Nephron progenitor cell (in vitro differentiated cells): ENCODE measurements around the gene SLCO2A1.

ENCODE experiments used
- DNase-seq: peaks from one replicate; pipeline ENCODE4 v3.0.0; 2021
- H3K27ac Mint-ChIP-seq: 2 replicates; pipeline ENCODE4 v1.8.0; 2021; ENCODE audit warnings: mild to moderate bottlenecking, moderate library complexity, mixed read lengths
- H3K27me3 Mint-ChIP-seq: 2 replicates; pipeline ENCODE4 v1.8.0; 2021; ENCODE audit warnings: mild to moderate bottlenecking, low read depth, mixed read lengths; ENCODE audit not compliant: poor library complexity
- H3K36me3 Mint-ChIP-seq: 2 replicates; pipeline ENCODE4 v1.8.0; 2021; ENCODE audit warnings: low read depth, mixed read lengths
- H3K4me1 Mint-ChIP-seq: 2 replicates; pipeline ENCODE4 v1.8.0; 2021; ENCODE audit warnings: mixed read lengths
- H3K4me3 Mint-ChIP-seq: 2 replicates; pipeline ENCODE4 v1.8.0; 2021; ENCODE audit warnings: mild to moderate bottlenecking, moderate library complexity, mixed read lengths
- H3K9me3 Mint-ChIP-seq: 2 replicates; pipeline ENCODE4 v1.8.0; 2021; ENCODE audit warnings: mild to moderate bottlenecking, moderate library complexity, mixed read lengths
- TF ChIP-seq, protein P1 (sequence below): fragments of 200-600 bp; sonication (generic); IDR thresholded peaks from 2 replicates; pipeline ENCODE4 v1.5.0; 2021; ENCODE audit warnings: antibody characterized with exemption

SLCO2A1 gene

GRCh38 chr3:134034005-134034785, 4.5 kb upstream of the SLCO2A1 start:
- H3K9me3 Mint-ChIP-seq: no peaks in the 10 kb centered on the region
- DNase-seq: no peak
- peaks cover 64% of the 10 kb centered on the region for H3K4me1 Mint-ChIP-seq
- TF ChIP-seq, protein P1, sequence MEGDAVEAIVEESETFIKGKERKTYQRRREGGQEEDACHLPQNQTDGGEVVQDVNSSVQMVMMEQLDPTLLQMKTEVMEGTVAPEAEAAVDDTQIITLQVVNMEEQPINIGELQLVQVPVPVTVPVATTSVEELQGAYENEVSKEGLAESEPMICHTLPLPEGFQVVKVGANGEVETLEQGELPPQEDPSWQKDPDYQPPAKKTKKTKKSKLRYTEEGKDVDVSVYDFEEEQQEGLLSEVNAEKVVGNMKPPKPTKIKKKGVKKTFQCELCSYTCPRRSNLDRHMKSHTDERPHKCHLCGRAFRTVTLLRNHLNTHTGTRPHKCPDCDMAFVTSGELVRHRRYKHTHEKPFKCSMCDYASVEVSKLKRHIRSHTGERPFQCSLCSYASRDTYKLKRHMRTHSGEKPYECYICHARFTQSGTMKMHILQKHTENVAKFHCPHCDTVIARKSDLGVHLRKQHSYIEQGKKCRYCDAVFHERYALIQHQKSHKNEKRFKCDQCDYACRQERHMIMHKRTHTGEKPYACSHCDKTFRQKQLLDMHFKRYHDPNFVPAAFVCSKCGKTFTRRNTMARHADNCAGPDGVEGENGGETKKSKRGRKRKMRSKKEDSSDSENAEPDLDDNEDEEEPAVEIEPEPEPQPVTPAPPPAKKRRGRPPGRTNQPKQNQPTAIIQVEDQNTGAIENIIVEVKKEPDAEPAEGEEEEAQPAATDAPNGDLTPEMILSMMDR: no peak
- H3K27ac Mint-ChIP-seq: no peak overlapping the region
- no peak overlapping the region for H3K4me3 Mint-ChIP-seq
- H3K27me3 Mint-ChIP-seq: peaks cover 17% of the 10 kb centered on the region
- H3K36me3 Mint-ChIP-seq: no peaks in the 10 kb centered on the region

GRCh38 chr3:134033315-134033996, 3.7 kb upstream of the SLCO2A1 start:
- H3K27me3 Mint-ChIP-seq: peaks cover 21% of the 10 kb centered on the region
- TF ChIP-seq, protein P1: no peak
- no peaks in the 10 kb centered on the region for H3K9me3 Mint-ChIP-seq
- H3K27ac Mint-ChIP-seq: no peak overlapping the region
- H3K4me1 Mint-ChIP-seq: peaks cover 64% of the 10 kb centered on the region
- DNase-seq: no peak
- no peak overlapping the region for H3K4me3 Mint-ChIP-seq
- H3K36me3 Mint-ChIP-seq: no peaks in the 10 kb centered on the region

DNA sequence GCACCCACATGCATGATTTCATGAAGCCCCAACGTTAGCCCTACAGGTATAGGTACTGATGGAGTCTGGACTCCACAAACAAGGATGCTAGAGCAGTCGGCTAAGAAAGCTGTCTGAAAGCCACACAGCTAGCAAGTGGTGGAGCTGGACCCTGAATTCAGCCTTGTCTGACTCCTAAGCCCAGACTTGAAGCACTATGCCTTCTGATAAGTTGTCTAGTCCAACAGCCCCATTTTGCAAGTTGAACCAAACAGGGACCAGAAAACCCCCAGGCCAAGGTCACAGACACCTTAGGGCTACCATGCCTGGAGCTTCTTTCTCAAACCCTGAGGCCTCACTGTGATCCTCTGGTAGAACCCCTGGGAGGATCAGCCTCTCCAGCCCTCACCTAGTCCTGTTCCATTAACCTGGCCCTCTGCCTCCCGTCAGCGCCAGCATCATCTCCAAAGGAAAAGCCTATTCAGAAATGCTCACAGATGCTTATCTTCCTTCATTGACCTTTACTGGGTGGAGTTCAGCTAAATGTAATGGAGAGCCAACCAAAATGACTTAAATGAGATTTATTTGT, 1.7 kb upstream of the SLCO2A1 start:
- Mint-ChIP-seq H3K9me3 (no peaks in the 10 kb centered on the region), H3K4me1 (peaks cover 63% of the 10 kb centered on the region), H3K4me3 (no peak overlapping the region), H3K27me3 (peaks cover 23% of the 10 kb centered on the region), H3K36me3 (no peaks in the 10 kb centered on the region), H3K27ac (no peak overlapping the region)
- DNase-seq: no peak
- TF ChIP-seq, protein P1: no peak

DNA sequence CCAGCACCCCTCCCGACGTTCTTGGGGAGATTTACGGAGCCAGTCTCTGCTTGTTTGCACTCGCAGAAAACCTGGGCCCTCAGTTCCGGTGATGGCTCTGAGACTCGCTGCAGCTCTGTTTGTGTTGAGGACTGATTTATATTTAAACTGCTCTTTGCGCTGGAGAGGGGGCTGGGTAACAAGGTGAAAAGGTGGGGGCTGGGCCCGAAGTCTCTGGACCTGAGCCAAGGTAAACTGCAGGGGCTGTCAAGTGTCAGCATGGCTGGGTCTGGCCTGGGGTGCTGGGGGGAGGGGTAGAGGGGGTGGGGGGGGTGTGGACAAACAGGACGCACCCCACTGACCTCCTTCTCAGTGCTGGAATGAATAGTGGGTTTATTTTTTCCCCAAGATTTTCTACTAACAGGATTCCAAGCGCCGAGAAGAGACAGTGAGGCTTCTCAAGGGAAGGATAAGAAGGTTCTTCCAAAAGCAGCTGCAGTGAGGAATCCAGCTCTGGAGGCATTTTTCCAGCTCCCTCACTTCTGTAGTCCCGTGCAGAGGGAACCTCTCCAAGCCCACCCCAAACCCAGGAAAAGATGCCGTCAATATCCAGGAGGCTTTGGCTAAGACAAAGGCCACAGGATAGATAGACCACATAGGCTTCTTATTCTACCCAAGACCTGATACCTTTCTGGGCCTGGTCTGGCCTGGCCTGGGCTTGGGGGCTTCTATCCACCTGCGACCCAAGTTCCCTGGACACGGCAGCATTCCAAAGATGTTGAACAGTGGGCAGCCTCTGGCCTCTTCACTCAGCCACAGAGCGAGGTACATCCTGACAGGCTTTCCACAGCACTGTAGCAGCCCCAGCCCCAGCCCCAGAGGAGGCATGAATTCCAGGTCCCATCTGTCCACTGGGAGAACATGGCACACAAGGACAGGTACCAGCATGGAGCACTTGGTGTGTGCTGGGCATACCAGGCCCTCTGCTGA, 938 bp upstream of the SLCO2A1 start:
- H3K27me3 Mint-ChIP-seq: peaks cover 23% of the 10 kb centered on the region
- peak overlapping the region; percentile 93 for H3K4me3 Mint-ChIP-seq
- peak; percentile 50 for DNase-seq
- no peaks in the 10 kb centered on the region for H3K9me3 Mint-ChIP-seq
- H3K36me3 Mint-ChIP-seq: no peaks in the 10 kb centered on the region
- peaks cover 57% of the 10 kb centered on the region for H3K4me1 Mint-ChIP-seq
- TF ChIP-seq, protein P1: no peak
- peak overlapping the region; percentile 55 for H3K27ac Mint-ChIP-seq

DNA sequence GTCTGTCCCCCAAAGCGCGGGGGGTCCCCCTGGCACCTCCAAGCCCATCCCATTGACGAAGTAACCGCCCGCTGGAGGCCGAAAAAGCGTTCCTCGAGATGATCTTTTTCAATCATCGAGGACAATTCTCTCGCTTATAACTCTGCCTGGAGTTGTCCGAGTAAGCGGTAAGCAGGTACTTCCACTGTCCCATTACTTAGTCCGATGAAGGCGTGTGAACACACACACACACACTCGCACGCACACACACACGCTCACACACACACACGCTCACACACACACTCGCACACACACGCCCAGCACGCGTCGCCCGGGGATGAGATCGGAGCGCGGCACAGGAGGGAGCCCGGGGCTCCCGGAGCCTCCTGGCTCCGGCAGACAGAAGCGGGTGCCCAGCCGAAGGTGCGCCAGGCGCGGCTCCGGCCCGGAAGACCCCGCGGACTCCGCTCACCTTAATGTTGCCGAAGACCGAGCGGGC, 430 bp downstream of the SLCO2A1 start:
- no peak for DNase-seq
- no peaks in the 10 kb centered on the region for H3K36me3 Mint-ChIP-seq
- H3K27me3 Mint-ChIP-seq: peaks cover 26% of the 10 kb centered on the region
- H3K4me3 Mint-ChIP-seq: peak overlapping the region; percentile 93
- H3K27ac Mint-ChIP-seq: peak overlapping the region; percentile 91
- H3K9me3 Mint-ChIP-seq: no peaks in the 10 kb centered on the region
- H3K4me1 Mint-ChIP-seq: peaks cover 50% of the 10 kb centered on the region
- TF ChIP-seq, protein P1: no peak
